Keratinocyte (primary cell): ENCODE data around the gene CDH8. TPM values are rescaled to one million over a fixed set of nuclear protein-coding genes. Genes with fewer than 3 reads are reported as not detected.
A peak's percentile ranks its signal among the peaks of the same experiment; 100 is the strongest.

Experiments
- DNase-seq: peaks from one replicate; pipeline ENCODE4 v3.0.0-alpha.2; 2011; ENCODE audit warnings: low read depth, missing footprints, low spot score
- FAIRE-seq: peaks from 2 replicates; lab custom pipeline; 2011; peaks lifted over from hg19 to GRCh38; lab: Jason Lieb, UNC
- H2AFZ ChIP-seq: 2 replicates; pipeline ENCODE4 v1.6.0; 2012; ENCODE audit warnings: low read length, control low read depth, inconsistent platforms; ENCODE audit not compliant: control insufficient read depth
- H3K27ac ChIP-seq: 2 replicates; pipeline ENCODE4 v1.5.1; 2011; ENCODE audit warnings: low read length; ENCODE audit not compliant: control insufficient read depth, insufficient read depth
- H3K27me3 ChIP-seq: 3 replicates; pipeline ENCODE4 v1.6.0; 2011; ENCODE audit warnings: low read length; ENCODE audit not compliant: control insufficient read depth, insufficient read depth; ENCODE audit errors: extremely low read depth
- H3K36me3 ChIP-seq, 2 experiments: 2 replicates in 1 of 2; 3 replicates in 1 of 2; pipeline ENCODE4 v1.5.1; 2011; ENCODE audit warnings: low read length in 2 of 2, mild to moderate bottlenecking in 1 of 2; ENCODE audit not compliant: control insufficient read depth in 2 of 2, insufficient read depth in 2 of 2; ENCODE audit errors: extremely low read depth in 1 of 2
- H3K4me1 ChIP-seq: 3 replicates; pipeline ENCODE4 v1.5.1; 2011; ENCODE audit warnings: low read length; ENCODE audit not compliant: control insufficient read depth, insufficient read depth; ENCODE audit errors: extremely low read depth
- H3K4me2 ChIP-seq: 3 replicates; pipeline ENCODE4 v1.6.0; 2011; ENCODE audit warnings: low read depth, low read length; ENCODE audit not compliant: control insufficient read depth, insufficient read depth; ENCODE audit errors: extremely low read depth
- H3K4me3 ChIP-seq, 3 experiments: fragments of 200-600 bp in 1 of 3; sonication (generic) in 1 of 3; 2 replicates in 2 of 3; 3 replicates in 1 of 3; pipeline ENCODE4 v1.5.1; 2011 to 2016; ENCODE audit warnings: low read length in 3 of 3, mild to moderate bottlenecking in 3 of 3, control low read depth in 2 of 3, inconsistent platforms in 1 of 3, low read depth in 1 of 3, mixed read lengths in 1 of 3, mixed run types in 1 of 3, moderate library complexity in 1 of 3; ENCODE audit not compliant: control insufficient read depth in 2 of 3, insufficient read depth in 2 of 3; ENCODE audit errors: extremely low read depth in 1 of 3
- H3K79me2 ChIP-seq: 2 replicates; pipeline ENCODE4 v1.6.0; 2012; ENCODE audit warnings: low read length; ENCODE audit not compliant: control insufficient read depth, insufficient read depth
- H3K9ac ChIP-seq: 3 replicates; pipeline ENCODE4 v1.6.0; 2011; ENCODE audit warnings: low read length; ENCODE audit not compliant: control insufficient read depth, insufficient read depth; ENCODE audit errors: extremely low read depth
- H3K9me1 ChIP-seq: 3 replicates; pipeline ENCODE4 v1.6.0; 2011; ENCODE audit warnings: low read length; ENCODE audit not compliant: control insufficient read depth, insufficient read depth; ENCODE audit errors: extremely low read depth
- H3K9me3 ChIP-seq: 2 replicates; pipeline ENCODE4 v1.5.1; 2012; ENCODE audit warnings: low read depth, low read length; ENCODE audit not compliant: control insufficient read depth
- H4K20me1 ChIP-seq: 3 replicates; pipeline ENCODE4 v1.6.0; 2011; ENCODE audit warnings: low read length; ENCODE audit not compliant: control insufficient read depth, insufficient read depth; ENCODE audit errors: extremely low read depth
- CTCF ChIP-seq, 3 experiments: IDR thresholded peaks in 1 of 3; conservative IDR thresholded peaks in 1 of 3; optimal IDR thresholded peaks in 1 of 3; 2 replicates in 2 of 3; 3 replicates in 1 of 3; pipeline versions ENCODE3 to v1.5.1; 2011; ENCODE audit warnings: low read length in 3 of 3, mild to moderate bottlenecking in 3 of 3, moderate library complexity in 2 of 3, control low read depth in 1 of 3, inconsistent platforms in 1 of 3; ENCODE audit not compliant: insufficient read depth in 2 of 3; ENCODE audit errors: extremely low read depth in 1 of 3
- EZH2 ChIP-seq: IDR thresholded peaks from one replicate; pipeline ENCODE4 v1.6.1; 2012; ENCODE audit warnings: inconsistent platforms, mild to moderate bottlenecking, low read length, moderate library complexity
- dilution Hi-C: fragments of 300-500 bp; cut with MboI; formaldehyde crosslinking; loops from one replicate; pipeline ENCODE4 v1.7.0; 2020; ENCODE audit warnings: low sequenced_read_pairs; ENCODE audit not compliant: extremely low pct_ligation_motif_present
- polyA plus RNA-seq, 5 experiments: library from polyadenylated mRNA; depleted of rRNA in 3 of 5; stranded (reverse) in 3 of 5; stranded (forward) in 1 of 5; unstranded in 1 of 5; fragments of >200 nt; gene quantifications; 1 replicate in 1 of 5; 2 replicates in 3 of 5; 3 replicates in 1 of 5; pipeline versions ENCODE4 v1.2.1 to v1.2.3, GENCODE V29; 2011 to 2012; ENCODE audit warnings: missing spikeins in 2 of 5, low read depth in 1 of 5, low replicate concordance in 1 of 5

Gene CDH8
- polyA plus RNA-seq, 1 donor (not counting 4 experiments of a cell fraction or from before 2014, with no cell fraction given): 0.18 TPM

GRCh38 chr16:62046801-62047200, 10.6 kb upstream of the CDH8 start:
- Histone ChIP-seq H3K79me2 (no peaks in the 10 kb centered on the region), H4K20me1 (no peaks in the 10 kb centered on the region), H3K9me1 (no peaks in the 10 kb centered on the region), H3K9me3 (no peaks in the 10 kb centered on the region), H2AFZ (no peak overlapping the region), H3K4me3 (no peak overlapping the region), H3K4me1 (no peaks in the 10 kb centered on the region), H3K27me3 (no peaks in the 10 kb centered on the region), H3K27ac (no peak overlapping the region), H3K9ac (no peak overlapping the region), H3K4me2 (no peak overlapping the region), H3K36me3 (no peaks in the 10 kb centered on the region)
- DNase-seq (no peak), FAIRE-seq (no peak)
- dilution Hi-C loops: no loop called here
- no peak for TF ChIP-seq CTCF (optimal IDR thresholded peaks at IDR 0.05 in 1 of 3, IDR thresholded peaks at IDR 0.05 in 1 of 3, conservative IDR thresholded peaks at IDR 0.05 in 1 of 3; ENCODE audit: extremely low read depth in 1 of 3, insufficient read depth in 2 of 3, low read length in 3 of 3)
- TF ChIP-seq EZH2: no peak

DNA sequence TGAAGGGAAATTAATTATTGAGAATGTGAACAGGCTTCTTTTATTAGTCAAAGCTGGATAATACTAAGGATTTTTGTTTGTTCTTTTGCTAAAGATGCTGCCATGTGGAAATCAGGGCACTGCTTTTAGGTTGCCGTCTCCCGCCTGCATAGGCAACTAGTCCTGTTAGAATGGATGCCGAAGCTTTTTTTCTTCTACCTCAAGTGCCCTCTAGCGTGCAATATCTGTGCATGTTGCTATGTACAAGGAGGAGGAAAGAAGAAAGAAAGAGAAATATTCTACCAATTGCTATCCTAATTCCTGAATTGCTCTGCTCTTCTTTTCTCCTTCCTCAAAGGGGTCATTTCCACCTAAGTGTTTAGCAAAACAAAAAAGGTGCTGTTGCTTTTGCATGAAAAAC, 5.2 kb upstream of the CDH8 start:
- Histone ChIP-seq H3K4me1 (peaks cover 2% of the 10 kb centered on the region), H3K4me3 (no peak overlapping the region), H3K79me2 (no peaks in the 10 kb centered on the region), H3K36me3 (no peaks in the 10 kb centered on the region), H3K27ac (no peak overlapping the region), H3K27me3 (peaks cover 14% of the 10 kb centered on the region), H4K20me1 (no peaks in the 10 kb centered on the region), H3K9me3 (no peaks in the 10 kb centered on the region), H3K4me2 (no peak overlapping the region), H2AFZ (no peak overlapping the region), H3K9me1 (no peaks in the 10 kb centered on the region), H3K9ac (no peak overlapping the region)
- dilution Hi-C loops: no loop called here
- DNase-seq (no peak), FAIRE-seq (no peak)
- TF ChIP-seq CTCF (optimal IDR thresholded peaks at IDR 0.05 in 1 of 3, IDR thresholded peaks at IDR 0.05 in 1 of 3, conservative IDR thresholded peaks at IDR 0.05 in 1 of 3; ENCODE audit: extremely low read depth in 1 of 3, insufficient read depth in 2 of 3, low read length in 3 of 3) (peak; percentile 43 to 61 (median 45)), EZH2 (no peak)
